ENCODE data around the gene ARMH3. TPM values are rescaled to one million over a fixed set of nuclear protein-coding genes. Genes with fewer than 3 reads are reported as not detected.

The ARMH3 gene
- total RNA-seq, 1 experiment from 2014 or later, result 17.1 TPM

DNA sequence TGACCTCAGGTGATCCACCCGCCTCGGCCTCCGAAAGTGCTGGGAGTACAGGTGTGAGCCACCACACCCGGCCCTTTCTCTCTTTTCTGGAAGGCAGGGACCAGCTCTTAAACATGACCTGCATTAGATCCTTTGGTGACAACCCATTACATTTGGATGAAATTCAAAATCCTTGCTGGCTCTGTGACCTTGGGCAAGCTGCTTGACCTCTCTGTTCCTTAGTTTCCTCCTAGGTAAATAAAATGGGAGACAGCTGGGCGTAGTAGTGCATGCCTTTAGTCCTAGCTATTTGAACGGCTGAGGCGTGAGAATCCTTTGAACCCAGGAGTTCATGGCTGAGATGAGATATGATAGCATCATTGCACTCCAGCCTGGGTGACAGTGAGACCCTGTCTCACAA lies 40.5 kb upstream of the ARMH3 start:
- Mint-ChIP-seq H3K27ac (no peak overlapping the region), H3K4me3 (no peak overlapping the region), H3K27me3 (ENCODE audit: low read depth) (no peaks in the 10 kb centered on the region; the same call in 1 of the 2 replicates), H3K9me3 (no peaks in the 10 kb centered on the region), H3K4me1 (no peaks in the 10 kb centered on the region), H3K36me3 (peaks cover 16% of the 10 kb centered on the region)
- ATAC-seq (no peak), DNase-seq (ENCODE audit: low spot score) (no peak)
- CTCF ChIA-PET, result no interaction called here
- POLR2A ChIA-PET, result interaction anchor here (0.6 kb wide), 1 partner anchor 12 kb away, joined by 7 read pairs; no protein-coding TSS in a partner anchor
- TF ChIP-seq HMGA2 (CRISPR knock-in tag; IDR thresholded peaks at IDR 0.05), result no peak
- TF ChIP-seq ZNF532 (CRISPR knock-in tag; IDR thresholded peaks at IDR 0.05; ENCODE audit: borderline replicate concordance), result no peak
- no peak for TF ChIP-seq CREM (CRISPR knock-in tag; IDR thresholded peaks at IDR 0.05)
- TF ChIP-seq NR2C2 (CRISPR knock-in tag; IDR thresholded peaks at IDR 0.05), result no peak
- TF ChIP-seq ESRRA (CRISPR knock-in tag; IDR thresholded peaks at IDR 0.05; ENCODE audit: borderline replicate concordance), result no peak
- TF ChIP-seq JAZF1 (CRISPR knock-in tag; IDR thresholded peaks at IDR 0.05), result no peak
- no peak for TF ChIP-seq OVOL2 (CRISPR knock-in tag; IDR thresholded peaks at IDR 0.05; ENCODE audit: borderline replicate concordance)
- TF ChIP-seq ZNF512 (CRISPR knock-in tag; IDR thresholded peaks at IDR 0.05; ENCODE audit: borderline replicate concordance), result no peak
- TF ChIP-seq, protein P1, sequence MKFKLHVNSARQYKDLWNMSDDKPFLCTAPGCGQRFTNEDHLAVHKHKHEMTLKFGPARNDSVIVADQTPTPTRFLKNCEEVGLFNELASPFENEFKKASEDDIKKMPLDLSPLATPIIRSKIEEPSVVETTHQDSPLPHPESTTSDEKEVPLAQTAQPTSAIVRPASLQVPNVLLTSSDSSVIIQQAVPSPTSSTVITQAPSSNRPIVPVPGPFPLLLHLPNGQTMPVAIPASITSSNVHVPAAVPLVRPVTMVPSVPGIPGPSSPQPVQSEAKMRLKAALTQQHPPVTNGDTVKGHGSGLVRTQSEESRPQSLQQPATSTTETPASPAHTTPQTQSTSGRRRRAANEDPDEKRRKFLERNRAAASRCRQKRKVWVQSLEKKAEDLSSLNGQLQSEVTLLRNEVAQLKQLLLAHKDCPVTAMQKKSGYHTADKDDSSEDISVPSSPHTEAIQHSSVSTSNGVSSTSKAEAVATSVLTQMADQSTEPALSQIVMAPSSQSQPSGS (CRISPR knock-in tag; IDR thresholded peaks at IDR 0.05; ENCODE audit: borderline replicate concordance, low read depth), result no peak
- TF ChIP-seq, protein P2, sequence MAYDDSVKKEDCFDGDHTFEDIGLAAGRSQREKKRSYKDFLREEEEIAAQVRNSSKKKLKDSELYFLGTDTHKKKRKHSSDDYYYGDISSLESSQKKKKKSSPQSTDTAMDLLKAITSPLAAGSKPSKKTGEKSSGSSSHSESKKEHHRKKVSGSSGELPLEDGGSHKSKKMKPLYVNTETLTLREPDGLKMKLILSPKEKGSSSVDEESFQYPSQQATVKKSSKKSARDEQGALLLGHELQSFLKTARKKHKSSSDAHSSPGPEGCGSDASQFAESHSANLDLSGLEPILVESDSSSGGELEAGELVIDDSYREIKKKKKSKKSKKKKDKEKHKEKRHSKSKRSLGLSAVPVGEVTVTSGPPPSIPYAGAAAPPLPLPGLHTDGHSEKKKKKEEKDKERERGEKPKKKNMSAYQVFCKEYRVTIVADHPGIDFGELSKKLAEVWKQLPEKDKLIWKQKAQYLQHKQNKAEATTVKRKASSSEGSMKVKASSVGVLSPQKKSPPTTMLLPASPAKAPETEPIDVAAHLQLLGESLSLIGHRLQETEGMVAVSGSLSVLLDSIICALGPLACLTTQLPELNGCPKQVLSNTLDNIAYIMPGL (CRISPR knock-in tag; IDR thresholded peaks at IDR 0.05), result no peak
- TF ChIP-seq AR (CRISPR knock-in tag; IDR thresholded peaks at IDR 0.05), result no peak
- TF ChIP-seq, protein P3, sequence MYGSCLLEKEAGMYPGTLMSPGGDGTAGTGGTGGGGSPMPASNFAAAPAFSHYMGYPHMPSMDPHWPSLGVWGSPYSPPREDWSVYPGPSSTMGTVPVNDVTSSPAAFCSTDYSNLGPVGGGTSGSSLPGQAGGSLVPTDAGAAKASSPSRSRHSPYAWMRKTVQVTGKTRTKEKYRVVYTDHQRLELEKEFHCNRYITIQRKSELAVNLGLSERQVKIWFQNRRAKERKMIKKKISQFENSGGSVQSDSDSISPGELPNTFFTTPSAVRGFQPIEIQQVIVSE (CRISPR knock-in tag; IDR thresholded peaks at IDR 0.05; ENCODE audit: borderline replicate concordance), result no peak
